AG10803 (cell line): Measurements from ENCODE around the gene KCND1.
A peak's percentile ranks its signal among the peaks of the same experiment; 100 is the strongest.

Experiments
- DNase-seq: peaks from one replicate; pipeline ENCODE4 v3.0.0; 2010; ENCODE audit warnings: low read depth
- H3K4me3 ChIP-seq: 2 replicates; pipeline ENCODE4 v1.5.1; 2011; ENCODE audit warnings: mild to moderate bottlenecking, low read length, control low read depth
- CTCF ChIP-seq: conservative IDR thresholded peaks from 2 replicates; pipeline ENCODE4 v1.5.1; 2011; ENCODE audit warnings: mild to moderate bottlenecking, low read length, control low read depth, inconsistent platforms

The KCND1 gene

DNA sequence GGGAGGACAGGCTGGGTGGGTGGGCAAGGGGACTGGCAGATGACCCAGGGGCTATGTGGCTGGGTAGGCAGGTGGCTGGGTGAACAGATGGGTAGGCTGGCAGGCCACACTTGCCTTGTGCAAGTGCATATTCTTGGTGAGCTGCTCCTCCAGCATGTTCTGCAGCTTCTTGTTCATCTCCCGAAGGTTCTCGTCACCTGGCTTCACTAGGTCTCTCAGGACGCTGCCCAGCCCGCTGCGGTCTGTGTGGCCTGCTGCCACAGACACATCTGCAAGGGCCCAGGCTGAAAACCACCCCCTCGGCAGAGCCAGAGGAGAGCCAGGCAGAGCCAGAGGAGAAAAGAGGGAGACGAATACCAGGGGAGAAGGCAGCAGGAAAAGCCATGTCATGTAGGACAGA is 3.4 kb upstream of the KCND1 start:
- TF ChIP-seq CTCF = no peak

DNA sequence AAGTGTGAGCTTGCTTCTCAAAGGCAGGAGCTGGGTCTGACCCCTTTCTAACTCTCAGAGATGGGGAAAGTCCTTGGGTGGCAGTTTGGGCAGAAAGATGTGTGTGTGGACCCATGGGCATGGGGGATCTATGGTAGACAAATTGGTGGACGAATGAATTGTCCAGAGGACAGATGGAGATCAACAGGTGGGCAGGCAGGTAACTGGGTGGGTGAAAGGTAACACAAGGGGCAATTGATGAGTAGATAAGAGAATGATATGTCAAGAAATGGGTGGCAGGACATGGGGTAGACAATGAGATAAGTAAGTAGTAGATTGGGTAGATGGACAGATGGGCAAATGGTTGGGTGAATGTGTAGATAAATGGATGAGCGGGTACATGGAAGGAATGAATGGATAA is 2.9 kb upstream of the KCND1 start:
- no peak for TF ChIP-seq CTCF
- H3K4me3 ChIP-seq = no peak overlapping the region
- no peak for DNase-seq

More for the DNA sequence above, 3.4 kb upstream of the KCND1 start:
- no peak overlapping the region for H3K4me3 ChIP-seq
- no peak for DNase-seq

DNA sequence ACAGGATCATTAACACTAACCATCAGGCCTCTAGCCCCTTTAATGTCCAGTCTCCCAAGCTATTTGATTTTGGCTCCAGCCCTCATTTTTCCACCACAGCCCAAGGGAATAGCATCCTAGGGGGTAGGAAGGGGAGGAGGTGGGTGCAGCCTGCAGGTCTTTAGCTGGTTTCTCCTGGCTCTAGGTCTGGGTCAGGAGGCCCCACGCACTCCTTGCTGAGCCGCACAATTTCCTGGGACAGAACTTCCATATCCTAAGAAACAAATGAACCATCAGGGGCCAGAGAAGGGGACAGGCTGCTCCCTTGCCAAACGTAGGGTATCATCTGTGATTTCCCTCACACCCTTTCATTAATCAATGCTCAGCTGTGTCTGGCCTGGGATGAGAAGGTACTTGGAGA is 2.4 kb upstream of the KCND1 start:
- TF ChIP-seq CTCF = no peak
- DNase-seq = no peak
- H3K4me3 ChIP-seq = no peak overlapping the region

DNA sequence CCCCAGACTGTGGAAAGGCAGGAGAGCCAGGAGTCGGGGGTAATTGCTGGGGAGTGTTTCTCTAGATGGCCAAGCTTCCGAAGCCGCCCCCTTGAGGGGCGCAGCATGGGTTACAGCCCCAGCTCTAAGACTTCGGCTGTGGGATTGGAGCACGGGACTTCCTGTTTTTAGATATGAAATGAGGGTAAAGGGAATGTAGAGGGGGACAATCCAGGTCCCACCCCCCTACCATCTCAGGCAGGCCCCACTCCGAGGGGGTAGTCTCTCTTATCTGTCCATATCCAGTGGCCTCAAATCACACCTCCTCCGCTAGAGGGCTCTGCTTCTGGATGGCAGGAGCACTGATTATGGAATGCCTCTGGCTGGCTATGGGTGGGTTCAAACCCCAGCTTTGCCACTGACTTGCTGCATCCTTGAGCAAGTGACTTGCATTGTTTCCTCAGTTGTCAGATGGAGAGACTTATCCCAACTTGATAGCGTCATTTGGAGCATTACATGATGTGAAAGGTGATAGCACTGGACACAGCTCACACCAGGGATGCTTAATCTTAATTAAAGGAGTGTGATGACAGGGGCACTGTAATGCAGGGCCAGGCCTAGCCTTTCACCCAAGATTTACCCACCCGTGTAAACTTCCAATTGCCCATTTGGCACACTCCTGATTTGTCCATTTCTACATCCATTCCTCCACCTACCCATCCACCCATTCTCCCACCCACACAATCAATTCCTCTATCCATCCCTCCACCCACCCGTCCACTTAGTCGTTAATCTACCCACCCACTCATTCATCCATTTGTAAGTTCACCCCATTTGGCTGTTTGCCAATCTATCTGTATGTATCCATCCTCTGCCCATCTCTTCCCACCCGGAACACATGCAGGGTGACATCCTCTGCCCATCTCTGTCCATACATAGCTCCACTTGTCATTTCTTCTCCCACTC is 848 bp upstream of the KCND1 start:
- peak; percentile 43 for DNase-seq

GRCh38 chrX:48969471-48969870 is 2.2 kb downstream of the KCND1 start:
- DNase-seq = no peak
- TF ChIP-seq CTCF = no peak
- H3K4me3 ChIP-seq = no peak overlapping the region

More for the DNA sequence above, 848 bp upstream of the KCND1 start:
- H3K4me3 ChIP-seq = peak overlapping the region; percentile 55
- peak; percentile 66 for TF ChIP-seq CTCF

DNA sequence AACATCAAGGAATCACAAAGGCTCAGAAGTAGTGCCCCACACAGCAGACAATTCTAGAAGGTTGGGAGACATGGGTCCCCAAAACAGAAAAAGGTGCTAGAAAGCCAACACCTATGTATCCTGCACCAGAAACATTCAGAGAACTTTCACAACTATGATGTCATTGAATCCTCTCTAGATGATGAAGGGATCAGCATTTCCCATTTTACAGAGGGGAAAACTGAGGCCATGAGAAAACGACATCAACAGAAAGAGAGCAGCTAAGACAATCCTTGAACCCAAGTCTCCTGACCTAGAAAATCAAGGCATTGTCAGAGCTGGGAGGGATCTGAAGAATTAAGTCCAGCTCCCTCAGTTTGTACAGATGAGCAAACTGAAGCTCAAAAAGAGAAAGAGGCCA is 3.3 kb downstream of the KCND1 start:
- no peak overlapping the region for H3K4me3 ChIP-seq
- DNase-seq = no peak
- no peak for TF ChIP-seq CTCF
